ENCODE results near the gene CCNC. TPM values are rescaled to one million over a fixed set of nuclear protein-coding genes. Genes with fewer than 3 reads are reported as not detected.

CCNC gene
- total RNA-seq = 10 to 100 TPM; 27.4 to 50.7 (median 45.1) TPM

GRCh38 chr6:99568103-99568933 lies at the start of gene CCNC:
CCNC (minus strand) TSS chr6:99568660; CDS start chr6:99568527, 133 bp downstream.
- H3K27ac ChIP-seq (replicated peaks in 1 of 4) = peak within 1 kb of the TSS; percentile 79 to 82 (median 80)
- H3K27me3 ChIP-seq = no peaks in the 10 kb centered on the region
- peak within 1 kb of the TSS; percentile 77 to 97 (median 86) for H3K4me3 ChIP-seq
- DNase-seq (ENCODE audit: extremely low spot score) = peak; percentile 98
- TF ChIP-seq CTCF (IDR thresholded peaks at IDR 0.05) = peak in 1 of 3 experiments; percentile 20
- no peak for TF ChIP-seq EP300 (IDR thresholded peaks at IDR 0.05)
- peak; percentile 87 to 92 for TF ChIP-seq POLR2AphosphoS5 (IDR thresholded peaks at IDR 0.05)
- WGBS = 0% methylated on average over 15 of the region's 64 CpGs
- H3K4me1 ChIP-seq = peaks cover 13 to 25% (median 18%) of the 10 kb centered on the region in 4 donors
- no peaks in the 10 kb centered on the region for H3K36me3 ChIP-seq
- H3K9me3 ChIP-seq = no peaks in the 10 kb centered on the region
- intact Hi-C loops (cut with DNase I) = loop anchor here (5.0 kb wide), 1 partner anchor 46 kb away; no protein-coding TSS in a partner anchor

- no peak for DNase-seq (ENCODE audit: extremely low spot score)
- TF ChIP-seq CTCF (IDR thresholded peaks at IDR 0.05) (no peak), EP300 (IDR thresholded peaks at IDR 0.05) (no peak), POLR2AphosphoS5 (IDR thresholded peaks at IDR 0.05) (no peak), POLR2A (IDR thresholded peaks at IDR 0.05; ENCODE audit: low read depth) (no peak)
- Histone ChIP-seq H3K4me3 (no peak overlapping the region), H3K27ac (replicated peaks in 1 of 4) (no peak overlapping the region), H3K4me1 (peaks cover 21 to 35% (median 32%) of the 10 kb centered on the region in 4 donors), H3K9me3 (peaks cover 0 to 7% (median 0%) of the 10 kb centered on the region in 4 donors), H3K36me3 (no peaks in the 10 kb centered on the region), H3K27me3 (peaks cover 0 to 99% (median 79%) of the 10 kb centered on the region in 4 donors)
- intact Hi-C loops (cut with DNase I) = no loop called here
- 52% methylated on average over 2 of the region's 2 CpGs for WGBS
Observed at GRCh38 chr6:99617131-99617530, 48.7 kb upstream of the CCNC start.

GRCh38 chr6:99614430-99615186 lies 46.1 kb upstream of the CCNC start:
- peaks cover 0 to 100% (median 88%) of the 10 kb centered on the region in 4 donors for H3K27me3 ChIP-seq

More at GRCh38 chr6:99614430-99615186, 46.1 kb upstream of the CCNC start:
- Histone ChIP-seq H3K4me3 (peak overlapping the region; percentile 51 to 61 (median 57)), H3K36me3 (no peaks in the 10 kb centered on the region), H3K4me1 (peaks cover 21 to 35% (median 32%) of the 10 kb centered on the region in 4 donors), H3K9me3 (peaks cover 0 to 7% (median 0%) of the 10 kb centered on the region in 4 donors), H3K27ac (replicated peaks in 1 of 4) (no peak overlapping the region)
- 7% methylated on average over 34 of the region's 55 CpGs for WGBS
- intact Hi-C loops (cut with DNase I) = no loop called here
- DNase-seq (ENCODE audit: extremely low spot score) = no peak
- TF ChIP-seq POLR2AphosphoS5 (IDR thresholded peaks at IDR 0.05) = no peak
- TF ChIP-seq EP300 (IDR thresholded peaks at IDR 0.05) = no peak
- TF ChIP-seq CTCF (IDR thresholded peaks at IDR 0.05) = no peak
- no peak for TF ChIP-seq POLR2A (IDR thresholded peaks at IDR 0.05; ENCODE audit: low read depth)

All from esophagus muscularis mucosa (tissue), 4 donors.